ENCODE measurements around the gene FAM227B.
"Not testable (repeated sequence)": the region's sequence is repeated elsewhere in the genome, so short reads cannot be mapped to it uniquely, and the experiment has no call there.

The FAM227B gene, protein sequence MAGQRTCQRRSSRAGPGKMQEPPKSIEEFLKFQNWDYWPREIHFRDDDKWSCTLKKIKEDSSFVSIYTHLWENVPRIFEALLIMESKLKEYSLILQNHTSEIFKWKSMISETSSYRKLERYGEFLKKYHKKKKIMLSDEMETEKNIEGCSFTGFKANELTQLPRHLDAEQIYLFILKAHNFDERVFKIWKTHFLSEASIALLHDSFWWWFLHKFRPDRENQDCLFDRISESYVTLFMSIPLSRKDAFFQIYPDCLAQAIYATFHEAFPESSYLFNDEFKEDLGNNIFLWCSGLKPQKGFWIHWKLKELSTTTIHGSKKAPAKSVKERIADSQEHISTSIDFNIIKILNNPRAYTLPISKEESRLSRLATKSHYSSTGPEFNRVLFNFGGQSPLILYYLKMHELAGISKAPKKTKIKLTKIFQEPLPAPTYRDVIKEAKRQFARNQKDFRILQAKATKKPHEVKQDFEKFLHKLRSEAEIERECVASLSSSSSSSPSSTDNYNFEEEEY

DNA sequence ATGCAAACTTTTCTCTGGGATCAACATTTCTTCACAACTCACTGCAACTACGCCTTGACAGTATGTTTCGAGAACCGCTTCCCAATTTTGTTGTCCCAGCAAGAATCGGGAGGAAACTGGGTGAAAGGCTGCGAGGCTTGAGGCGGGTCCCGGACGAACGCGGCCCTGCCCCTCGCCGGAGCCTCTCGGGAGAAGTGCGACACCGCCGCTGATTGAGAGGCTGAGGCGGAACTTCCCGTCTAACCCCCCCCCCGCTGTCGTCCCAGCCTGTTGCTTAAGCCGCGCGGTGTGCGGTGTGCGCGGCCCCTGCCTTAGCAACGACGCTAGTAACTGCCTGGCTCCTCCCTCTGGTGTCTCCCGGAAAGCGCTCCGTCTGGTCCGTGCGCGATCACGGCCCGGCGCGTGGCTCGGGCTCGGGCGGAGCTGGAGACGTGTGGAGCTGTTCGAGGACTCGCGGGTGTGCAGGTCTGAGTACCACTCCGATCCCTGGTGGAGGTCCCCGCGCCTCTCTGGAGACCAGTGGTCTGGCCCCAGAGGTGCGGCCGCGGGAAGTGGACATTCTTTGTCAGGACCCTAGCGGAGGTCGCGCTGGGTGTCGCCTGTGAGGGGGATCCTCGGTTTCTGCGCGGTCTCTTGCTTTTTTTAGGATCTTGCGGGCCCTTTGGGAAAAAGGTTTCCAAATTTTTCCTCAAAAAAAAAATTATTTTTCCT lies at the start of gene FAM227B, which contains the start of gene DTWD1:
TSS of gene FAM227B (minus strand) at position 161 of the 711 bp plus-strand sequence. CDS start 5,647 bp downstream, outside the sequence.
TSS of gene DTWD1 (plus strand) at position 391 of the 711 bp plus-strand sequence. CDS start 4,120 bp downstream, outside the sequence.
- Histone ChIP-seq H3K27ac (ENCODE audit: low read depth, low read length) (peak within 1 kb of the TSS; percentile 82), H3K9me3 (ENCODE audit: low read length) (no peaks in the 10 kb centered on the region), H3K9ac (ENCODE audit: low read length) (peak within 1 kb of the TSS; percentile 72), H3K36me3 (ENCODE audit: insufficient read depth, low read length) (peaks cover 5% of the 10 kb centered on the region), H3K27me3 (ENCODE audit: control insufficient read depth in 1 of 2, insufficient read depth in 2 of 2, low read length in 2 of 2) (no peaks in the 10 kb centered on the region), H3K4me3 (ENCODE audit: low read depth in 1 of 2, low read length in 2 of 2) (peak within 1 kb of the TSS; percentile 64 to 78), H3K4me1 (ENCODE audit: insufficient read depth, low read length) (peaks cover 30% of the 10 kb centered on the region)

DNA sequence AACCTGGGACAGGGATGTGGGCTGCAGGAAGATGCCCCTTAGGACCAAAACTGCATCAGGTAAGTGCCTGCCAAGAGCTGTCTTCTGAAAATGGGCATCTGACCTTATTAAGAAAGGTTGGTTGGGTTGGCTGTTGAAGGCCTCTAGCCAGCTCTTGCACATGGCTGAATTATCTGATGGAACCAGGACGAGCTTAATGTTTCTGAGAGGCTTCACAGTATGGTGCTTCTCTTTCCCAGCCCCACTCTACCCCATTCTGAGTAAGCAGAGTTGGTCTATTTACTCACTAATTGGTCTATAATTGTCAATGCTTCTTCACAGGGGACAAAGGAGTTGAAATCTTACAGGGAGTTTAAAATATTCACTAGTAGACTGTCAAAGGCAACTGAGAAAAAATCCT lies 48.7 kb upstream of the FAM227B start:
- Histone ChIP-seq H3K4me1 (ENCODE audit: insufficient read depth, low read length) (no peaks in the 10 kb centered on the region), H3K9me3 (ENCODE audit: low read length) (no peaks in the 10 kb centered on the region), H3K27ac (ENCODE audit: low read depth, low read length) (no peak overlapping the region), H3K36me3 (ENCODE audit: insufficient read depth, low read length) (no peaks in the 10 kb centered on the region), H3K27me3 (ENCODE audit: control insufficient read depth in 1 of 2, insufficient read depth in 2 of 2, low read length in 2 of 2) (no peaks in the 10 kb centered on the region), H3K4me3 (ENCODE audit: low read depth in 1 of 2, low read length in 2 of 2) (no peak overlapping the region), H3K9ac (ENCODE audit: low read length) (no peak overlapping the region)

- not testable (repeated sequence) for H3K9me3 ChIP-seq (ENCODE audit: low read length); H3K27me3 ChIP-seq (ENCODE audit: control insufficient read depth in 1 of 2, insufficient read depth in 2 of 2, low read length in 2 of 2); H3K4me3 ChIP-seq (ENCODE audit: low read depth in 1 of 2, low read length in 2 of 2)
These were observed 45.9 kb upstream of the FAM227B start for GRCh38 chr15:49666486-49666885.

DNA sequence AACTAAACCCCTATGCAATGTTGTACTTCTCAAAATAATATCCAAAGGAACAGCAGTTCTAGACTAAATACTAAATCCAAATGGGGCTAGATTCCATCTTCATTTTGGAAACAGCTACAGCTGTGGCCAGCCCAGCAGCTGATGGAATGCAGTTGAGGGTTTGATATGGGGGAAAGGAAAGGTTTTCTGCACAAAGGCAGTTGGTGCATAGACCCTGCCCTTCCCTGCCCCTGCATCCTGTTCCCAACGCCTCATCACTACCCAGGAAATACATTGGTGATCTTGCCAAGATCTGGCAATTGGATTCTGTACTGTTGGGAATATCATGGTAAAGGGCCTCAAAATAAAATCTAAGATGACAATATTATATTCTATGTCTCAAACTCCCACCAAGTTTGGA lies 44.1 kb upstream of the FAM227B start:
- H3K9me3 ChIP-seq (ENCODE audit: low read length): no peaks in the 10 kb centered on the region
- peaks cover 5% of the 10 kb centered on the region for H3K4me1 ChIP-seq (ENCODE audit: insufficient read depth, low read length)
- H3K27ac ChIP-seq (ENCODE audit: low read depth, low read length): no peak overlapping the region

More at GRCh38 chr15:49666486-49666885, 45.9 kb upstream of the FAM227B start:
- not testable (repeated sequence) for H3K27ac ChIP-seq (ENCODE audit: low read depth, low read length); H3K36me3 ChIP-seq (ENCODE audit: insufficient read depth, low read length); H3K9ac ChIP-seq (ENCODE audit: low read length); H3K4me1 ChIP-seq (ENCODE audit: insufficient read depth, low read length)

GRCh38 chr15:49656734-49657133 lies 36.1 kb upstream of the FAM227B start:
- H3K9me3 ChIP-seq (ENCODE audit: low read length): peaks cover 10% of the 10 kb centered on the region
- H3K27me3 ChIP-seq (ENCODE audit: control insufficient read depth in 1 of 2, insufficient read depth in 2 of 2, low read length in 2 of 2): no peaks in the 10 kb centered on the region
- H3K36me3 ChIP-seq (ENCODE audit: insufficient read depth, low read length): no peaks in the 10 kb centered on the region
- H3K4me1 ChIP-seq (ENCODE audit: insufficient read depth, low read length): no peaks in the 10 kb centered on the region
- no peak overlapping the region for H3K9ac ChIP-seq (ENCODE audit: low read length)
- no peak overlapping the region for H3K27ac ChIP-seq (ENCODE audit: low read depth, low read length)
- no peak overlapping the region for H3K4me3 ChIP-seq (ENCODE audit: low read depth in 1 of 2, low read length in 2 of 2)

More for the DNA sequence above, 44.1 kb upstream of the FAM227B start:
- Histone ChIP-seq H3K9ac (ENCODE audit: low read length) (no peak overlapping the region), H3K27me3 (ENCODE audit: control insufficient read depth in 1 of 2, insufficient read depth in 2 of 2, low read length in 2 of 2) (no peaks in the 10 kb centered on the region), H3K4me3 (ENCODE audit: low read depth in 1 of 2, low read length in 2 of 2) (no peak overlapping the region), H3K36me3 (ENCODE audit: insufficient read depth, low read length) (no peaks in the 10 kb centered on the region)

GRCh38 chr15:49652922-49653321 lies 32.3 kb upstream of the FAM227B start:
- Histone ChIP-seq H3K4me3 (ENCODE audit: low read depth in 1 of 2, low read length in 2 of 2) (no peak overlapping the region), H3K4me1 (ENCODE audit: insufficient read depth, low read length) (no peaks in the 10 kb centered on the region), H3K36me3 (ENCODE audit: insufficient read depth, low read length) (no peaks in the 10 kb centered on the region), H3K27ac (ENCODE audit: low read depth, low read length) (no peak overlapping the region), H3K9me3 (ENCODE audit: low read length) (peaks cover 10% of the 10 kb centered on the region), H3K9ac (ENCODE audit: low read length) (no peak overlapping the region), H3K27me3 (ENCODE audit: control insufficient read depth in 1 of 2, insufficient read depth in 2 of 2, low read length in 2 of 2) (no peaks in the 10 kb centered on the region)

DNA sequence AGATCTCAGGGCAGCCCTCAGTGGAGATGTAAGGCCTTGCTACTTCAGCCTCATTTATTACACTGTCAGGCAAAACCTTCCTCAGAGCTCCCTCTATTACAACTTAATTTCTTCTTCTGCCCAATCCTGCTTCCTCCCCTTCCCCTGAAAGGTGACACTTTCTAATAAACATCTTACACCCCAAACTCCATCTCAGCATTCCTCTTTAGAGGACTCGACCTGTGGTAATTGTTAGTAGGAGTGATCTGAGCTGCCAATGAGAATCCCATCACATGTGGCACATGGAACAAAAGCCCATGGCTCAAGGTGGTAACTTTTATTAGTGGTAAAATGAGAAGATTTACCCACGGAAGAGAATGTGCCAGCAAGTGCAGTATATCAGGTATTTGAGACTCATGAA lies 30.1 kb upstream of the FAM227B start:
- no peaks in the 10 kb centered on the region for H3K36me3 ChIP-seq (ENCODE audit: insufficient read depth, low read length)
- peaks cover 10% of the 10 kb centered on the region for H3K9me3 ChIP-seq (ENCODE audit: low read length)
- H3K27ac ChIP-seq (ENCODE audit: low read depth, low read length): no peak overlapping the region
- H3K4me3 ChIP-seq (ENCODE audit: low read depth in 1 of 2, low read length in 2 of 2): no peak overlapping the region
- no peak overlapping the region for H3K9ac ChIP-seq (ENCODE audit: low read length)
- peaks cover 8% of the 10 kb centered on the region for H3K4me1 ChIP-seq (ENCODE audit: insufficient read depth, low read length)
- H3K27me3 ChIP-seq (ENCODE audit: control insufficient read depth in 1 of 2, insufficient read depth in 2 of 2, low read length in 2 of 2): no peaks in the 10 kb centered on the region

GRCh38 chr15:49649987-49650386 lies 29.4 kb upstream of the FAM227B start:
- Histone ChIP-seq H3K9me3 (ENCODE audit: low read length) (peaks cover 10% of the 10 kb centered on the region), H3K9ac (ENCODE audit: low read length) (no peak overlapping the region), H3K4me3 (ENCODE audit: low read depth in 1 of 2, low read length in 2 of 2) (no peak overlapping the region), H3K36me3 (ENCODE audit: insufficient read depth, low read length) (no peaks in the 10 kb centered on the region), H3K4me1 (ENCODE audit: insufficient read depth, low read length) (peaks cover 15% of the 10 kb centered on the region), H3K27me3 (ENCODE audit: control insufficient read depth in 1 of 2, insufficient read depth in 2 of 2, low read length in 2 of 2) (no peaks in the 10 kb centered on the region), H3K27ac (ENCODE audit: low read depth, low read length) (no peak overlapping the region)

- Histone ChIP-seq H3K9ac (ENCODE audit: low read length) (no peak overlapping the region), H3K27me3 (ENCODE audit: control insufficient read depth in 1 of 2, insufficient read depth in 2 of 2, low read length in 2 of 2) (no peaks in the 10 kb centered on the region), H3K4me1 (ENCODE audit: insufficient read depth, low read length) (peaks cover 26% of the 10 kb centered on the region), H3K27ac (ENCODE audit: low read depth, low read length) (no peak overlapping the region), H3K36me3 (ENCODE audit: insufficient read depth, low read length) (no peaks in the 10 kb centered on the region), H3K4me3 (ENCODE audit: low read depth in 1 of 2, low read length in 2 of 2) (no peak overlapping the region), H3K9me3 (ENCODE audit: low read length) (no peaks in the 10 kb centered on the region)
These were observed 26.3 kb upstream of the FAM227B start for GRCh38 chr15:49646891-49647290.

GRCh38 chr15:49645941-49646340 lies 25.3 kb upstream of the FAM227B start:
- Histone ChIP-seq H3K4me1 (ENCODE audit: insufficient read depth, low read length) (peaks cover 26% of the 10 kb centered on the region), H3K36me3 (ENCODE audit: insufficient read depth, low read length) (no peaks in the 10 kb centered on the region), H3K4me3 (ENCODE audit: low read depth in 1 of 2, low read length in 2 of 2) (no peak overlapping the region), H3K27ac (ENCODE audit: low read depth, low read length) (no peak overlapping the region), H3K27me3 (ENCODE audit: control insufficient read depth in 1 of 2, insufficient read depth in 2 of 2, low read length in 2 of 2) (no peaks in the 10 kb centered on the region), H3K9me3 (ENCODE audit: low read length) (no peaks in the 10 kb centered on the region), H3K9ac (ENCODE audit: low read length) (no peak overlapping the region)

DNA sequence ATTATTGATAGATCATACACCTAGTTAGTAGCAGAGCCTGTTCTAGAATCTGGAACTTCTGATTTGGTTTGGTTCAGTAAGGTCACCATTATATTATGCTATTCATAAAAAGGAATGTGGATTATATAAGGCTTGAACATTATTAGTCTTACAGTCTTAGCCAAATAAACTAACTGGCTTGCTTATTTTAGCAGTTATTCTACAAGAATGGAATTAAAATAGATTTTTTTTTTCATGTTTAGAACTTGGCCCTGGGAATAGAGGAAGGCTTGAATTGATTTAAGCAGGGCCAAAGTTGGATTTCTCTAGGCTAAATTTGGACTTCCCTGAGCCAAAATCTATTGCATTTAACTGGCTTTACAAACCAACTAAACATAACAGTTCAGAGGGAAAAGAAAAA lies 24.7 kb upstream of the FAM227B start:
- H3K4me1 ChIP-seq (ENCODE audit: insufficient read depth, low read length): peaks cover 26% of the 10 kb centered on the region
- no peak overlapping the region for H3K27ac ChIP-seq (ENCODE audit: low read depth, low read length)
- H3K27me3 ChIP-seq (ENCODE audit: control insufficient read depth in 1 of 2, insufficient read depth in 2 of 2, low read length in 2 of 2): no peaks in the 10 kb centered on the region
- H3K36me3 ChIP-seq (ENCODE audit: insufficient read depth, low read length): no peaks in the 10 kb centered on the region
- H3K9me3 ChIP-seq (ENCODE audit: low read length): no peaks in the 10 kb centered on the region
- H3K9ac ChIP-seq (ENCODE audit: low read length): no peak overlapping the region
- H3K4me3 ChIP-seq (ENCODE audit: low read depth in 1 of 2, low read length in 2 of 2): no peak overlapping the region

All from muscle layer of colon (tissue), 2 donors.